GM23248 (cell line): ENCODE results near the gene ZNRD2. TPM values are rescaled to one million over a fixed set of nuclear protein-coding genes. Genes with fewer than 3 reads are reported as not detected.

Source experiments
- DNase-seq: peaks from one replicate; pipeline ENCODE4 v3.0.0-alpha.2; 2015
- H2AFZ ChIP-seq: fragments of 200-600 bp; sonication (generic); 2 replicates; pipeline ENCODE4 v1.6.1; 2016; ENCODE audit warnings: antibody characterized with exemption
- H3F3A ChIP-seq: fragments of 200-600 bp; sonication (generic); 2 replicates; pipeline ENCODE4 v1.6.1; 2016; ENCODE audit warnings: mild to moderate bottlenecking, antibody characterized with exemption, mixed run types; ENCODE audit not compliant: insufficient read depth
- H3K27ac ChIP-seq: fragments of 200-600 bp; sonication (generic); 2 replicates; pipeline ENCODE4 v1.5.1; 2016; ENCODE audit warnings: mild to moderate bottlenecking
- H3K27me3 ChIP-seq: fragments of 200-600 bp; sonication (generic); replicated peaks from 2 replicates; pipeline ENCODE4 v1.6.1; 2016; ENCODE audit warnings: mild to moderate bottlenecking; ENCODE audit not compliant: insufficient read depth
- H3K36me3 ChIP-seq: fragments of 200-600 bp; sonication (generic); 2 replicates; pipeline ENCODE4 v1.6.1; 2016; ENCODE audit warnings: low read depth, mild to moderate bottlenecking
- H3K4me1 ChIP-seq: fragments of 200-600 bp; sonication (generic); 2 replicates; pipeline ENCODE4 v1.6.1; 2016; ENCODE audit warnings: mild to moderate bottlenecking; ENCODE audit not compliant: insufficient read depth
- H3K4me2 ChIP-seq: fragments of 200-600 bp; sonication (generic); one replicate; pipeline ENCODE4 v1.6.1; 2016; ENCODE audit warnings: mild to moderate bottlenecking; ENCODE audit not compliant: unreplicated experiment
- H3K4me3 ChIP-seq: fragments of 200-600 bp; sonication (generic); 2 replicates; pipeline ENCODE4 v1.5.1; 2016; ENCODE audit warnings: mild to moderate bottlenecking
- H3K79me2 ChIP-seq: fragments of 200-600 bp; sonication (generic); 2 replicates; pipeline ENCODE4 v1.6.1; 2016; ENCODE audit warnings: mild to moderate bottlenecking; ENCODE audit not compliant: insufficient read depth
- H3K9ac ChIP-seq: fragments of 200-600 bp; sonication (generic); 2 replicates; pipeline ENCODE4 v1.6.1; 2016; ENCODE audit warnings: mild to moderate bottlenecking
- H3K9me2 ChIP-seq: fragments of 200-600 bp; sonication (generic); 2 replicates; pipeline ENCODE4 v1.6.1; 2016; ENCODE audit warnings: mixed run types, mild to moderate bottlenecking, moderate library complexity; ENCODE audit not compliant: insufficient read depth
- H3K9me3 ChIP-seq: fragments of 200-600 bp; sonication (generic); one replicate; pipeline ENCODE4 v1.6.1; 2017; ENCODE audit warnings: low read depth
- H4K20me1 ChIP-seq: fragments of 200-600 bp; sonication (generic); 2 replicates; pipeline ENCODE4 v1.6.0; 2016; ENCODE audit not compliant: insufficient read depth
- EZH2 ChIP-seq: fragments of 200-600 bp; sonication (generic); IDR thresholded peaks from 2 replicates; pipeline ENCODE4 v1.6.1; 2018; ENCODE audit warnings: antibody characterized with exemption, mild to moderate bottlenecking; ENCODE audit not compliant: insufficient read depth, poor library complexity, severe bottlenecking
- EZH2phosphoT487 ChIP-seq: fragments of 200-600 bp; sonication (generic); IDR thresholded peaks from 2 replicates; pipeline ENCODE4 v1.6.1; 2018; ENCODE audit warnings: antibody characterized with exemption, moderate library complexity, mild to moderate bottlenecking, low read depth; ENCODE audit not compliant: insufficient read depth
- WGBS, 2 experiments: methylation state at CpG; one replicate each; pipeline ENCODE4 v1.1.6; 2015 to 2017; ENCODE audit warnings: low lambda C conversion rate in 2 of 2, low coverage in 1 of 2; ENCODE audit errors: missing lambda C conversion rate in 2 of 2; 5-methylcytosine and 5-hydroxymethylcytosine counted together
- in situ Hi-C: fragments of 300-500 bp; cut with MboI; formaldehyde crosslinking; loops from 2 replicates; pipeline ENCODE4 v1.15.0; 2020
- polyA plus RNA-seq: library from polyadenylated mRNA; unstranded; fragments of >200 nt; fragmentation: Nextera tagmentation; extraction: Ambion mirVana; gene quantifications from 2 replicates; pipeline ENCODE4 v1.2.1, GENCODE V29; 2016
- total RNA-seq: library from RNA; depleted of rRNA; stranded (reverse); fragments of >200 nt; shearing (Covaris generic); gene quantifications from 2 replicates; pipeline ENCODE4 v1.2.3, GENCODE V29; 2014

ZNRD2 gene
- total and polyA plus RNA-seq, 2 experiments from 2014 or later = 54.5 to 74.9 TPM

- H3K36me3 ChIP-seq = peaks cover 35% of the 10 kb centered on the region
- peaks cover 30% of the 10 kb centered on the region for H3K79me2 ChIP-seq
- no peak overlapping the region for H3K4me3 ChIP-seq
- DNase-seq = no peak
- in situ Hi-C loops = no loop called here
- WGBS, 2 experiments = 83 to 87% methylated on average over 14 to 15 of the region's 15 CpGs
- H3K9ac ChIP-seq = no peak overlapping the region
- TF ChIP-seq EZH2phosphoT487 (no peak), EZH2 (no peak)
- peaks cover 19% of the 10 kb centered on the region for H3F3A ChIP-seq
- H3K4me1 ChIP-seq = no peaks in the 10 kb centered on the region
- H4K20me1 ChIP-seq = no peaks in the 10 kb centered on the region
- no peaks in the 10 kb centered on the region for H3K9me3 ChIP-seq
- no peak overlapping the region for H2AFZ ChIP-seq
- no peak overlapping the region for H3K4me2 ChIP-seq
- no peaks in the 10 kb centered on the region for H3K27me3 ChIP-seq
- no peak overlapping the region for H3K27ac ChIP-seq
- H3K9me2 ChIP-seq = no peaks in the 10 kb centered on the region
These were observed 37.8 kb upstream of the ZNRD2 start for GRCh38 chr11:65532388-65533064.

GRCh38 chr11:65535102-65535501, 35.2 kb upstream of the ZNRD2 start:
- no peaks in the 10 kb centered on the region for H4K20me1 ChIP-seq
- WGBS, 2 experiments = 82 to 84% methylated on average over 9 of the region's 9 CpGs
- H3K36me3 ChIP-seq = peaks cover 23% of the 10 kb centered on the region; the same call in 1 of the 2 replicates
- no peak overlapping the region for H3K4me2 ChIP-seq
- H3K79me2 ChIP-seq = peaks cover 4% of the 10 kb centered on the region
- no peak for DNase-seq
- in situ Hi-C loops = no loop called here
- no peak overlapping the region for H3K4me3 ChIP-seq
- no peaks in the 10 kb centered on the region for H3K9me2 ChIP-seq
- H3K27me3 ChIP-seq = no peaks in the 10 kb centered on the region
- peaks cover 19% of the 10 kb centered on the region for H3F3A ChIP-seq
- no peaks in the 10 kb centered on the region for H3K4me1 ChIP-seq
- no peak overlapping the region for H3K27ac ChIP-seq
- TF ChIP-seq EZH2phosphoT487 (no peak), EZH2 (no peak)
- H3K9me3 ChIP-seq = no peaks in the 10 kb centered on the region
- no peak overlapping the region for H3K9ac ChIP-seq
- no peak overlapping the region for H2AFZ ChIP-seq

- Histone ChIP-seq H3K79me2 (no peaks in the 10 kb centered on the region), H3K27me3 (no peaks in the 10 kb centered on the region), H3K4me2 (no peak overlapping the region), H3K9me2 (no peaks in the 10 kb centered on the region), H3K27ac (no peak overlapping the region), H3K4me1 (no peaks in the 10 kb centered on the region; the same call in 1 of the 2 replicates), H4K20me1 (no peaks in the 10 kb centered on the region), H3K9me3 (no peaks in the 10 kb centered on the region), H3K4me3 (no peak overlapping the region), H2AFZ (no peak overlapping the region), H3K9ac (no peak overlapping the region), H3K36me3 (peaks cover 15% of the 10 kb centered on the region; the same call in 1 of the 2 replicates), H3F3A (peaks cover 24% of the 10 kb centered on the region)
- no peak for TF ChIP-seq EZH2
- TF ChIP-seq EZH2phosphoT487 = no peak
- DNase-seq = no peak
- in situ Hi-C loops = no loop called here
- 92 to 93% methylated on average over 9 to 12 of the region's 12 CpGs for WGBS, 2 experiments
These were observed 33.6 kb upstream of the ZNRD2 start for GRCh38 chr11:65536412-65537295.

GRCh38 chr11:65537296-65537597, 33.0 kb upstream of the ZNRD2 start:
- H2AFZ ChIP-seq = no peak overlapping the region
- H3K9ac ChIP-seq = no peak overlapping the region
- in situ Hi-C loops = no loop called here

More at GRCh38 chr11:65537296-65537597, 33.0 kb upstream of the ZNRD2 start:
- Histone ChIP-seq H3K4me1 (no peaks in the 10 kb centered on the region; the same call in 1 of the 2 replicates), H3K36me3 (peaks cover 10% of the 10 kb centered on the region; the same call in 1 of the 2 replicates), H3K27ac (no peak overlapping the region), H3K27me3 (no peaks in the 10 kb centered on the region), H3K9me3 (no peaks in the 10 kb centered on the region), H3F3A (peaks cover 30% of the 10 kb centered on the region), H3K4me3 (no peak overlapping the region), H3K9me2 (no peaks in the 10 kb centered on the region), H3K79me2 (no peaks in the 10 kb centered on the region), H3K4me2 (no peak overlapping the region), H4K20me1 (no peaks in the 10 kb centered on the region)
- DNase-seq = no peak
- 80 to 88% methylated on average over 2 of the region's 2 CpGs for WGBS, 2 experiments
- no peak for TF ChIP-seq EZH2
- TF ChIP-seq EZH2phosphoT487 = no peak
